GM10847 (cell line): Measurements from ENCODE around the gene CLNK.

Experiments
- POLR2A ChIP-seq: IDR thresholded peaks from 2 replicates; pipeline ENCODE4 v1.6.1; 2011; ENCODE audit not compliant: insufficient read length; ENCODE audit errors: extremely low read depth

CLNK gene

GRCh38 chr4:10688022-10688421 lies 3.5 kb upstream of the CLNK start:
- TF ChIP-seq POLR2A: no peak

- TF ChIP-seq POLR2A: no peak
Observed at GRCh38 chr4:10687526-10687925, 3.0 kb upstream of the CLNK start.

- no peak for TF ChIP-seq POLR2A
Observed at GRCh38 chr4:10682397-10682796, 2.2 kb downstream of the CLNK start.

GRCh38 chr4:10677796-10678497 lies 6.6 kb downstream of the CLNK start:
- no peak for TF ChIP-seq POLR2A

GRCh38 chr4:10673817-10674369 lies 10.7 kb downstream of the CLNK start:
- no peak for TF ChIP-seq POLR2A

- no peak for TF ChIP-seq POLR2A
Observed at GRCh38 chr4:10672379-10672778, 12.2 kb downstream of the CLNK start.

GRCh38 chr4:10671799-10672198 lies 12.8 kb downstream of the CLNK start:
- no peak for TF ChIP-seq POLR2A

GRCh38 chr4:10671366-10671765 lies 13.2 kb downstream of the CLNK start:
- no peak for TF ChIP-seq POLR2A

GRCh38 chr4:10670321-10670720 lies 14.2 kb downstream of the CLNK start:
- no peak for TF ChIP-seq POLR2A

GRCh38 chr4:10667701-10668326 lies 16.8 kb downstream of the CLNK start:
- TF ChIP-seq POLR2A: no peak

- TF ChIP-seq POLR2A: no peak
Observed at GRCh38 chr4:10666616-10667015, 18.0 kb downstream of the CLNK start.

- no peak for TF ChIP-seq POLR2A
Observed at GRCh38 chr4:10664408-10664807, 20.2 kb downstream of the CLNK start.

- no peak for TF ChIP-seq POLR2A
Observed at GRCh38 chr4:10662937-10663336, 21.6 kb downstream of the CLNK start.

GRCh38 chr4:10661047-10661446 lies 23.5 kb downstream of the CLNK start:
- TF ChIP-seq POLR2A: no peak

- TF ChIP-seq POLR2A: no peak
Observed at GRCh38 chr4:10659251-10659650, 25.3 kb downstream of the CLNK start.

GRCh38 chr4:10656988-10657387 lies 27.6 kb downstream of the CLNK start:
- no peak for TF ChIP-seq POLR2A

- no peak for TF ChIP-seq POLR2A
Observed at GRCh38 chr4:10656420-10656819, 28.1 kb downstream of the CLNK start.
